Measurements from ENCODE around the gene CREB3.

The CREB3 gene

DNA sequence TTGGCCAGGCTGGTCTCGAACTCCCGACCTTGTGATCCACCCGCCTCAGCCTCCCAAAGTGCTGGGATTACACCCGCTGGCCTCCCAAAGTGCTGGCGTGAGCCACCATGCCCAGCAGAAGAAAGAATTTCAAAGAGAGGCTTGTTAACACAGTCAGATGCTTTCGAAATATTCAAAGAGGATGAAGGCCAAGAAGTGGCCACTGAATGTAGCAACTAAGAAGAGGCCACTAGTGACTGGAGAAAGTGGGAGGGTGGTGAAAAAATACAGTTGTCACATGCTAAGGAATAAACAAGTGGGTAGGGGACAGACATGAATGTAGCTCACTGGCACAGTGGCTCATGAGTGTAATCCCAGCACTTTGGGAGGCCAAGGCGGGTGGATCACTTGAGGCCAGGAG lies 29.8 kb upstream of the CREB3 start:
- no peak for DNase-seq (ENCODE audit: low read depth)

DNA sequence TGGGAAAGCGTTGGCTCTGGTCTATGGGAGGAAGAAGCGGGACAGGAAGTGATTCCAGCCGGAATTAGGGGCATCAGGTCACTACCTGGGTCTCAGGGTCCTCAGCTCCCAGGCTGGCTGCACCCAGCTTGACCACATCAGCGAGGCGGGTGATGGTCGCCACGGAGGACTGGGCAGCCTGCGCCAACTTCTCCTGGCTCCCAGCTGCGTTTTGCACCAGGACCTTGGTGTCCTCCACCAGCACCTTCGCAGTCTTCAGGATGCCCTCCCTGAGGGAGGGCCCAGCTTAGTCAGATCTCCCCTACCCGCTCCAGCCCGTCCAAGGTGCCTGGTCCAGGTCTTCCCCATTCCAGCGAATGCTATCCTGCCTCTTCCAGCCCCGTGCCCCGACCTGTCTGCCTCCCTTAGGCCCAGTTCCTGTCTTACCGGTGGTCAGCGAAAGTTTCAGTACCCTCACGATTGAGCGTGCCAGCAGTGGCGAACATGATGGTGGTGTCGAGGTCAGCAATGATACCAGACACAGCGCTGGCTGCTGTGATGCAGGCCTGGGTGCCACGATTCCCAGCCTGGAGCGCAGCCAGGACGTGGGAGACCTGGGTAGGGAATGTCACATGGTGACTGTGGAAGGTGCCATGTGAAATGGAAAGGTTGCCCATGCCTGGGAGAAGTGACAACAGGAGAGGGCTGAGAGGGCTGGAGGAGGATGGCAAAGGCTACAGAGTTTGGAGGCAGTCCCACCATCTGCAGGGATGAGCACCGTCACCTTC lies 28.4 kb upstream of the CREB3 start:
- DNase-seq (ENCODE audit: low read depth) = no peak

DNA sequence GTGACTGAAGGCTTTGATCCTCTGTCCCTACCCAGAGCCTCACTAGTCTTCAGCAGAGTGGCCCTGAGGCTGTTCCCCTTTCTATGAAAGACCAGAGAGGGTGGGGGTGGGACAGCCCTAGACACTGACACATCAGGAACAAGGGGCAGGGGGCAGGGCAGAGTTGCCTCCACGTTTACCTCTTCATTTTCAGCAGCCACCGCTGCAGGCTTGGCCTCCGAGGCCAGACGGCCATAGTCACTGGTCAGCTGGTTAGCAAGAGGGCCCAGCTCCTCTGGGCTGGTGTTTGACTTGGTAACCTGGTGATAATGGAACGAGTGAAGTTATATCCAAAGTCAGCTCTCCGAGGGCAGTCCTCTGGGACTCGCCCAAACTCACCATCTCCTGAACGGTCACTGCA lies 27.1 kb upstream of the CREB3 start:
- no peak for DNase-seq (ENCODE audit: low read depth)

DNA sequence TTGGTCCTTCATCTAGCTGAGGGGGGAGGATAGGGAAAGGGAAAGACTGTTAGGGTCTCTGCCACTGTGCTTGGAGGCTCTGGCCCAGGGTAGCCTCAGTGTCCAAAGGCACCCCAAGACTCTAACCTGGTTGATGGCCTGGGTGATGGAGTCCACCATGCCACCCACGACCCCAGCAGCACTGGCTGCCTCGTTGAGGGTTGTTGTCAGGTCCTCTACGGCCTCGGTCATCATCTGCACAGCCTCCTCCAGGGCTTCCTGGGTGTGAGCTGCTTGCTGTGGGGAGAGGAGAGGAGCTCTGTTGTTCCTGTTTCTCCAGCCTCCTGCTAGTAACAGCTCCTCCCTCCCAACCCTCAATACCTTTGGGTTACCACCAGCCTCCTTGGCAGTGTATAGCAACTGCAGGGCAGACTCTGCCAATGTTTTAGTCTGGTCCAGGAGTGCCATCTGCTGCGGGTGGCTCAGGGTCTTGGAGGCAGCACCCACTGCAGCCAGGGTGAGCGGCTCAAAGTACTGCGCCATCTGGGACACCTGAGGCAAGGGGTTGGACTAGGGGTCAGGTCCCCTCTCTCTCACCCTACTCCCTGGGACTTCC lies 26.5 kb upstream of the CREB3 start:
- DNase-seq (ENCODE audit: low read depth) = no peak

DNA sequence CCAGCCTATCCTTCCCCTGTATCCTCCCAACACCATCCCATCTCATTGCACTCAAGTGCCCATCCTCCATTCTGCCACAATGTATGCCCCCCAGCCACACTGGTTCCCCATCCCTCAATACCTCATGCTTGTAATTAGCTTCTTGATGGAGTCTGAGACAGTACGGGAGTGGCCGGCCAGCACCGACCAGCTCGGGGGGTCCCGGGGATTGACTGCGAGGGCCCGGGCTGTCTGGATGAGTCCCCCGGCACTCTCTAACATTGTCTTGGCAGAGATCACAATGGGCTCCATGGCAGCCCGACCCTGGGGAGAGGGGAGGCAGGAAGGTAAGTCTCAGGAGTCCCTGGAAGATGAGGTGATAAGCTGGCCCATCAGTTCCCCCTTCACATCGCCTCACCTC lies 25.5 kb upstream of the CREB3 start:
- no peak for DNase-seq (ENCODE audit: low read depth)

DNA sequence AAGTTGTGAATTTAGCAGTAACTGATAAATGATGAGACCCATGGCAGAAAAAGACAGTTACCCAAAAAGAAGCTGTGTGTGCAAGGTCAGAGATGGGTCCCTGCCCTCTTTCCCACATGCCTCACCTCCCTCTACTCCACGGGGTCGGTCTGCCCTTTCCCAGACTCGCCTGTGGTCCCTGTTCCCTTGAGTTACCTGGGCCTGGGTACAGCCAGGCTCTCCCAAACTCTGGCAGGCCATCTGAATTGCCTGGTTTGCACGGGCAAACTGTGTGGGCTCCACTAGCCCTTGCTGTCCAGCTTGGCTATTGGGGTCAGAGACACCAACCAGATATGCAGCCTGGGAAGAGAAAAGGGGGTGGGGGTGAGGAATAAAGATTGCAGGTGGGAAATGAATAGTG lies 24.3 kb upstream of the CREB3 start:
- no peak for DNase-seq (ENCODE audit: low read depth)

DNA sequence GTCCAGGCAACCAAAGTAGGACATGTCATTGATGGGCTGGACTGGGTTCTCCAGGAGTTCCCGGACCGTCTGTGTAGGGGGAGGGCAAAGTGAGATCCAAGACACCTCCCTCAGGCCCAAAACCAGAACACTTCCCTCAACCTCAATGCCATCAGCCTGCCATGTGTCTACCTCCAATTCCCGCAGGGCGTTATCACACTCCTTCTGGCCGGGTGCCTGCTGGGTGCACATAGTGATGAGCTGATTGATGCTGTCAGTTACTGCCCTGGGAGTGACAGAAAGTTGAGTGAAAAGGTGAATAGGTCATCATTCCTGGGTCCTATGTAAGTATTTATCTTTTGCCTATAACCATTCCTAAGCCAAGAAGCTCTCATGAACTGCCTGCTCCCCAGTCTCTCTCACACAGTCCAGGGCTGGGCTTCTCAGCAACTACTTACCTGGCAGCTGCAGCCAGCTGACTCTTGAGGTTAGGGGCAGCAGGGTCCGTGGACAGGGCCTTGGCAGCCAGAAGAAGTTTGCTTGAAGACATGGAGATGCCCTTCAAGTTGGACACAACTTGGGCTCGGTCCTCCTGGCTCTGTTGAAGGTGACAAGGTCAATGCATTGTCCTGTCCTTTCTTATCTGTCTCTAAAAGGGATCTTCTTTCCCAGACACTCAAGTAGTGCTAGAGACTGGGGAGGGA lies 21.5 kb upstream of the CREB3 start:
- DNase-seq (ENCODE audit: low read depth) = no peak

DNA sequence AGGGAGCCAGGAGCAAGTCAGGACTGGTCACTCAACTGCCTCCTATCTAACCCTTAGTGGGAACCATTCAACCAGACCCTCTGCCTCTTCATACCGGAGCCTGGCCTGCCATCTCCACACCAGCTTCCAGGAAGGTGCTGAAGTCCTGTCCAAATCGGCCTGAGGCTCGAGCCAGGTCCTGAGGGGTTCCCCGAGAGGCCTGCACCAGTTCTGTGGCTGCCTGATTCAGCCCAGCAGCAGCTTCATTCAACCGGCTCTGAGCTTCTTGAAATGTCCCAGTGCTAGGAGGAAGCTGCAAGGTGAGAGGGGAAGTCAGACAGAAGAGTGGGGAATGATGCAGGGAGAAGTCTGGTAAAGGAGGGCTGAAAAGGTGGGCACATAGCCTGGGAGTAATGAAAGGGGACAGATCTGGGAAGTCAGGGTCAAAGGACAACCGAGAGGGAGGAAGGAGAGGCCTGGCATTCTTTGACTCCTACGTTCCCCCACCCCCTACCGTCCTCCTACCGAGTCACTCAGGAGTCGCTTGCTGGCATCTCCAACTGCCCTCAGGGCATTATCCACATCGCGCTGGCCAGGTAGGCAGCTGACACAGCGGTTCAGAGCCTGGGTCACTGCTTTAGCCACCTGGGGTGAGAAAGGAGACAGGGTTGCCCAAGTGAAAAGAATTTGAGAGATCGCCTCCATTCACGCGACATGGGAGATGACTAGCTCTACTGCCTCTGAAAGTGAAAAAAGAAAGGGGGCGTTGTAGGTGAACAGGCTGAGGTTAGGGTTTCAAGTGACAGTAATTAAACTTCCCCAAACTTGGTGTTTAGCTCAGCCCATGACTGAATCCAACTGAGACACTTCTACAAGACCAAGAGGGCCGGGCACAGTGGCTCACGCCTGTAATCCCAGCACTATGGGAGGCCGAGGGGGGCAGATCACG lies 20.7 kb upstream of the CREB3 start:
- no peak for DNase-seq (ENCODE audit: low read depth)

DNA sequence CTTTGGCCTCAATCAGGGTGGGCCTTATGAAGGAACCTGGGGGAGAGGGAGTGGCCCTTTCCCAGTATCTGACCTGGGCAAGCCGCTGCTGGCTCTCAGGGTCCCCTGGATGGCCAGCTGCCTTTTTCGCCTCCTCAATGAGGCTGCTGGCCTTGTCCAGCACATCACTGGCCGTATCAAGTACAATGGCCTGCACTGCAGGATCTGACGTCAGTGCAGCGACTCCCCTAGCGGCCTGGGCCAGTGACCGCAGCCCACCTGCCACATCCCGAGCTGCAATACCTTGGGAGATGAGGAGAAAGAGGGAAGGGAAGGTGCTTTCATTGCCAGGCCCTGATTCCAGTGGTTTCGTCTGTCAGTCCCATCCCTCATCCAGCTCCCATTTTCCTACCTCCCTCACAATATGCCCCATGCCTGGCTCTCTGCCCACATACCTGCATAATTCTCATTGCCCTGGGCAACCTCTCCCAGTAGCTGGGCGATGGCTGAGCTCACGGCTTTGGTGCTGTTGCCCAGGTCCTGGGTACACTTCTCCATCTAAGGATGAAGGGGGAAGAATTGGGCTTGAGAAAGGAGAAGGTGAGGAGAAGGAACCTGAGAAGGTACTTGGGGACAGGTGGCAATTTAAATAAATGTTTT lies 19.6 kb upstream of the CREB3 start:
- DNase-seq (ENCODE audit: low read depth) = no peak

DNA sequence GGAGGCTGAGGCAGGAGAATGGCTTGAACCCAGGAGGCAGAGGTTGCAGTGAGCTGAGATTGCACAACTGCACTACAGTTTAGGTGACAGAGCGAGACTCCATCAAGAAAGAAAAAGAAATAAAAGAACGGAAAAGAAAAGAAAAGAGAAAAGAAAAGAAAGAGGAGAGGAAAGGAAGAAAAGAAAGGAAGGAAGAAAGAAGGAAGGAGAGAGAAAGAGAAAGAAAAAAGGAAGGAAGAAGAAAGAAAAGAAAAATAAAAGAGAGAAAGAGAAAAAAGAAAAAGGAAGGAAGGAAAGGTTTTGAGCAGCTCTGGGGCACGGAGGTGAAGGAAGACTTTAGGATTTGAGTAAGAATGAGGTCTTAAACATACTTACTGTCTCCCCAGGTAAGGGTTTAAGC lies 18.9 kb upstream of the CREB3 start:
- no peak for DNase-seq (ENCODE audit: low read depth)

DNA sequence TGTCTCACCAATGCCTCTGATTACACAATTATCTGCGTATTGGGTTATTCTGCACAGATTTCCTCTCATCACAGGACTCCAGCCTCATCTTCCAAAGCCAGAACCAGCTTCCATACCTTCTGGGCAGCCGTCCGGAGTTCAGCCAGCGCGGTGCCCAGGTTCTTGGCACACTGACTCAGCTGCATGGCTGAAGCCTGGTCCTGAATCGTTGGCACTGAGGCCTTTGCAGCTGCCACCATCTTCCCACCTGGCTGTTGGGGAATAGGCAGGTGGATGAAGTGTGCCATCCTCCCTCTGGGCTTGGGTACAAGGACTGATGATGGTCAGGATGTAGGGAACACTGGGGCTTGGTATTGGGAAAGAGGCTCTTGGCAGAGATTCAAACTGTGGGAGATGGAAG lies 18.3 kb upstream of the CREB3 start:
- DNase-seq (ENCODE audit: low read depth) = no peak

DNA sequence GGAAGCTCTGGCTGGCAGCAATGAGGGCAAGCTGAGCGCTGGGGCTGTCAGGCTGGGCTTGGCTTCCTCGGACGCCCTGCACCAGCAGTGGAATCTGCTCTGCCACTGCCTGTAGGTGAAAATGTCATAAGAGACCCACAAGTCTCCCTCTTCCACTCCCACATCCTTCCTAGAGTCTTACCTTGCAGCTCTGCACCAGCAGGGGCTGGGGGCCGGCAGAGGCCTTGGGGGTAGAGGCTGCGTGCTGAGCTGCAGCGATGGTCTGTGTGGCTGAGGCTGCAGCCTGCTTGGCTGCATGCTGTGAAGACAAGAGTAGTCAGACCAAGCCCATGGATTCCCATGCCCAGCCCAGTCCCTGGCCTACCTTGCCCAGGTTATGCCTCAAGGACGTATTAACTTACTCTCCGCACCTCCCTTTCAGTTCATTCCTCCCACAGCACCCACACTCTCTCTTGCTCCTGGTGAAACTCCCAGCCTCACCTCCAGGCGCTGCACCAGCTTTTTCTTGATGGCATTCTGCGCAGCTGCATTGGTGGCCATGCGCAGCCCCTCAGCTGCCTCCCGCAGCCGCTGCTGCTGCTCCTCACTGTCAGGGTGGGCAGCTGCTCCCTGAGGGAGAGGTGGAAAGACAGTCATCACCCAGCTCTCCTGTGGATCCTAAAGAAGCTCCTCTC lies 17.8 kb upstream of the CREB3 start:
- no peak for DNase-seq (ENCODE audit: low read depth)

DNA sequence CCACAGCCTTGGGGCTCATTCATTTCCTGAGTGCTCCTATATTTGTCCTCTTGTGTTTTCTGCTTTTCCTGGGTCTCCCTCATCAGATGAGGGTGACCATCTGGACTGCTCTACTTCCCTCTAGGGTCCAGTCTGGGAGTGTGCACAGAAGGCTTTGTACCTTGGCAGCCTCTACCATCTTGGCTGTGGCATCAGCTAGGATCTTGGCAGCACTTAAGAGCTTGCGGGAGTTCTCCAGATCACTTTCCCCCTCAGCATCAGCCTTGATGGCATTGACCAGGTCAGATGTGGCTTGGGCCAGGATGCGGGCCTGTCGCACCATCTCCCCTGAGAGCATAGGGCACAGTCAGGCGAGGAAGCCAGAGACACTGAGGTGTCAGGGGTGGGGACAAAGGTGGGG lies 16.2 kb upstream of the CREB3 start:
- DNase-seq (ENCODE audit: low read depth) = no peak

DNA sequence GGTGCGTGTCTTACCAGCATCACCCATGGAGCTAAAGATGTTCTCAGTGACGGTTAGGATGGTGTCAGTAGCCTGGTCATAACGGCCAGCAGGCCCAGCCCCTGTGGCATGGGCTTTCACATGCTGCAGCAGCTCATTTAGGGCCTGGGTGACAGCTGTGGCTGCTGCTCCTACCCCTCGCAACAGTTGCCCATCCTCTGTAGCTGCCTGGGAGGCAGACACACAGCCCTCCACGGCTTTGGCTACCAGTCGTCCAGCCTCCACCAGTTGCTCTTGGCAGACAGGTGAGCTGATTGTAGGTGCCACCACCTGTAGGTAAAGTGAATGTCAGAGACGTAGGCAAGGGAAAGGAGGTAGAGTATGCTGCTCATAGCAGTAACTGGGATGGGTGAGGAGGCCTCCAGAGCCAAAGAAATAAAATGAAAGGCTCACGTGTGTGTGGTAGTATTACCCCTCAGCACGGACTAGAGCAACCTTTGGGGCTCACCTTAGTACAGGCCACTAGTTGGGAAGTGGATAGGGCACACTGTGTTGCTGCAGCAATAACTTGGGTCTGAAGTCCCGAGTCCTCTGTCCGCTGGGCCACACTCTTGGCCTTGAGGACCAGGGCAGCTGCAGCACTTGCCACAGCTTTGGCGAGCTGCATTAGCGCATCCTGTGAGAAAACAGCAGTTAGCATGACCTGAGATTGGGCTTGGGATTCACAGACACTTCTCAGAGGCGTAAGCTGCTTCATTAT lies 15.2 kb upstream of the CREB3 start:
- no peak for DNase-seq (ENCODE audit: low read depth)

DNA sequence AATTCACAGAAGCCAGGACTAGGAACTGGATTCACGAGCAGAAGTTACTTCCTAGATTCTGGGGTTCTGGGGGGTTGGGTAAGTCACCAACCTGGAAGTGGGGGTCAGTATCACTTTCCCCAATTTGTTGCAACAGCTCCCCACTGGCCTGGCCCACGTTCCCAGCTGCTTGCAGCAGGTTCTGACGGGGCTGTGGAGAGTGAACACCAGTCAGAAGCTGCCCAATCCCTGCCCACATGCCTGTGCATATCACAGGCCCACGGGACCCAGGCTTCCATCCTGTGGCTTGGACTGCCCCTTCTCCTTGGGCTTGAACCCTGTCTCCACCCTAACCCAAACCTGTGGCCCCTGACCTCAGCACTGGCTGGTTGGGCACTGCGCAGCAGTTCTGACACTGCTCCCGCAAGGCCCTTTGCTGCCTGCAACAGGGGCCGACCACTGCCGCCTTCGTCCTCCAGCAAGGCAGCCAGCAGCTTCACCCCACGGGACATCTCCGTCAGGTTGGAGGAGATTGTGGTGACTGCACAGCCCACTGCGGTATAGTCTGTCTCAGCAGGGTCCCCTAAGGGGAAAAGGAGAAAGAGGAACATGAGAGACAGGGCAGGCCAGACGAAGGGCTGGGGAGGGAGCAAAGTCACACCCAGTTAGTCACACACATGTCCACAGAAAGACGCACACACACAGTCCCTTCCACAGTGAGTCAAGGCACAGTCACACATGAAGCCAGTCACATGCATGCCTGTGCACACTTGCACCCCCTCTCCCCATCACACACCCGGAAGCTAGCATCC lies 13.6 kb upstream of the CREB3 start:
- DNase-seq (ENCODE audit: low read depth) = no peak

DNA sequence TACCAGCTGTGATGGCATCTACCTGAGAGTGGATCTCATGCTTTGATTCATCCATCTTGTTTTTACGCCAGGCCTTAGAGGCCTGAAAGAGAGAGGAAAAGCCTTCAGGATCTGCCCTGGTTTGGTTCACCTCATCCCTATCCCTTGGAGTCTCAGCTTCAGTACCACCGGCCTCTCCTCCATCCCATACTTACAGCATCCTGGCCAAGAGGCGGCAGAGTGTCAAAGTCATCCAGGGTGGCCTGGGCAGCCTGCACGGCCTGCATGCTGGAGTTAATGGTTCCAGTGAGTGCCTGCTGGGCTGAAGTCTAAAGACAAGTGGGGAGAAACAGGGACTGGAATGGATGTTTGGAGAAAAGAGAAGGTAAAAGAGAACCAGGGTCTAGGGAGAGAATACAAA lies 12.9 kb upstream of the CREB3 start:
- DNase-seq (ENCODE audit: low read depth) = no peak

DNA sequence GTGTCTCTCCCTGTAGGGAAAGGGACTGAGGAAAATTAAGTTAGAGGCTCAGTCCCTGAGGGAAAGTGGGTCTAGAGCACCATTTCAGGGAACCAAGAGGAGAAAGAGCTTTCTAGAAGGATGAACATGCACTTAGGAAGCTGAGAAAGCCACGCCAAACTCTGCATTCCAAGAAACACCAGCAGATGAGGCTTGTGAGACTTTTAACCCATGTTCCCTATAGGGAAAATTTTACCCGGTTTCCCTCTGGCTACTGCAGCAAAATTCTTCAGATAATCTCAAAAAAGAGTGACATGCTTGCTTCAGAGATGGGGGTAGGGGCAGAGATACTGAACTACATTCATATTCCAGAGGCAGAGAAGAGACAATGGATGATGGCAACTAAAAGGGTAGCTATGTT lies 9.0 kb upstream of the CREB3 start:
- no peak for DNase-seq (ENCODE audit: low read depth)

DNA sequence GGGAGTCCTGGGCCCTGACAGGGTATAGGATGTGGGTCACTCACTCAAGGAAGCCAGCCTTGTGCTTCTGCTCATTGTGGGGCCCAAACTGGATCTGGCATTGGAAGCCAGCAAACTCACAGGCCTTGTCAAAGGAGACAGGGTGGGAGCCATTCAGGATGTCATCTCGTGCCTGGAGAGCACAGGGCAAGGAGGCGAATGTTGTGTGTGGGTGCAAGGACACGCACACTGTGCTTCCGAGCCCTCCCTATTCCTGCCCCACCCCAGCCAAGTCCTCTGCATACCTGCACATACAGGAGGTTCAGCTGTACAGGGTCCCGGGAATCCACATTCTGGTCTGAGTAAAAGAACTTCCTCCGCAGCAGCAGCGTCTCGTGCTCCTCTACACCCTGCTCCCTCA lies 8.6 kb upstream of the CREB3 start:
- no peak for DNase-seq (ENCODE audit: low read depth)

DNA sequence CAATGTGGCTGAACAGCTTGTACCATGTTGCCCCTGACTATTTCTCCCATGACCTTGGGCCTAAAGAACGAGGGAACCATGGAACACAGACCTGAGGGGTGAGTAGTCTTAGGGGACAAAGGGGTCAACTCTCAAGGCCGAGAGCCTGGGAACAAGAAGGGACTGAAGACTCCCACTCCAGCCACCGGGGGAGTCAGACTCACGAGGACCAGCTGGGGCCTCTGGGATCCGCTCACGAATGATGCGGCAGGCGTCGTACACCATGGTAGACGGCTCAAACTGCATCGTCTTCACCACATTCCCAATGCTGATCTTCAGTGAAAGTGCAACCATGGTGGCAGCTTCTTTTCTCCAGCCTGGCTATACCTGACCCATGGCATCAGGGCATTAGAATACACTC lies 7.1 kb upstream of the CREB3 start:
- no peak for DNase-seq (ENCODE audit: low read depth)

DNA sequence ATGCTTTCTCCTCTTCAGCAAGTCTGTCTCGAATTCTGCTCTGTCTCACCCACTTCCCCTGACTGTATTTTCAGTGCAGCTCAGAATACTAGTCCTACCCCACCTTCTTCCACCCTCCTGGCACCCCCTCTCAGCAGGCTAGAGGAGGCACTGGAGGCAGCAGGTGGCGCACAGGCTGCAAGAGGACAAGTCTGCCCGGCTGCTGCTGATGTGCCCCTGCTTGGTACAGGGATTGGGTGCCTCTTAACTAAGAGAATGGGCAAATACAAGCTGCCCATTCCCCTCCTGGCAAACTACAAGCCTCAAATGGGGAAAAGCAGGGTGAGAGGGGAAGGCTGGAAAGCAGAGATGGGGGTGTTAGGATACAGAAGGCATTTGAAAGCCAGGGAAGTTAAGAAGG lies 5.5 kb upstream of the CREB3 start:
- no peak for DNase-seq (ENCODE audit: low read depth)

Data from stromal cell of bone marrow (primary cell).